ENCODE measurements around the gene PRELID3B. TPM values are rescaled to one million over a fixed set of nuclear protein-coding genes. Genes with fewer than 3 reads are reported as not detected.

Gene PRELID3B
- total and polyA plus RNA-seq, 2 of the 13 experiments (the other 11 are each of a cell fraction or from before 2014, with no cell fraction given), result 23.3 to 42.6 TPM

- TF ChIP-seq ARNT2 (CRISPR knock-in tag; IDR thresholded peaks at IDR 0.05; ENCODE audit: low read depth), result no peak
- TF ChIP-seq ZBTB26 (CRISPR knock-in tag; IDR thresholded peaks at IDR 0.05; ENCODE audit: borderline replicate concordance), result no peak
- TF ChIP-seq NR2C2 (CRISPR knock-in tag; IDR thresholded peaks at IDR 0.05; ENCODE audit: borderline replicate concordance), result no peak
- TF ChIP-seq MYC (CRISPR knock-in tag; IDR thresholded peaks at IDR 0.05; ENCODE audit: borderline replicate concordance), result peak; percentile 10; the same call in 1 of the 2 replicates
- no peak for TF ChIP-seq ZNF10 (CRISPR knock-in tag; IDR thresholded peaks at IDR 0.05; ENCODE audit: borderline replicate concordance, low read depth)
- no peak for TF ChIP-seq ZFP1 (CRISPR knock-in tag; IDR thresholded peaks at IDR 0.05)
- peak; percentile 69 for TF ChIP-seq ZNF687 (CRISPR knock-in tag; IDR thresholded peaks at IDR 0.05)
- no peak for TF ChIP-seq ZNF253 (CRISPR knock-in tag; IDR thresholded peaks at IDR 0.05; ENCODE audit: borderline replicate concordance)
- no peak for TF ChIP-seq ZSCAN21 (CRISPR knock-in tag; IDR thresholded peaks at IDR 0.05; ENCODE audit: borderline replicate concordance)
- TF ChIP-seq THAP8 (CRISPR knock-in tag; IDR thresholded peaks at IDR 0.05; ENCODE audit: borderline replicate concordance), result no peak
- no peak for TF ChIP-seq TFDP2 (CRISPR knock-in tag; IDR thresholded peaks at IDR 0.05)
- no peak for TF ChIP-seq FUBP1 (CRISPR knock-in tag; IDR thresholded peaks at IDR 0.05; ENCODE audit: borderline replicate concordance)
- 0 out of 2 replicates have a peak, but pooled peaks have one; percentile 21 for TF ChIP-seq PHF8 (CRISPR knock-in tag; IDR thresholded peaks at IDR 0.05)
- TF ChIP-seq ZBTB4 (CRISPR knock-in tag; IDR thresholded peaks at IDR 0.05; ENCODE audit: borderline replicate concordance), result no peak
- TF ChIP-seq BCL6 (CRISPR knock-in tag; IDR thresholded peaks at IDR 0.05), result 0 out of 2 replicates have a peak, but pooled peaks have one; percentile 2
- no peak for TF ChIP-seq PLRG1 (conservative IDR thresholded peaks at IDR 0.05)
These were observed 32.1 kb downstream of the PRELID3B start (continued) for GRCh38 chr20:59010321-59010994.

Measured in HepG2 (cell line).